C1 segment of cervical spinal cord (tissue), 14 donors: Measurements from ENCODE around the gene BASP1.
"Not testable (repeated sequence)": the region's sequence is repeated elsewhere in the genome, so short reads cannot be mapped to it uniquely, and the experiment has no call there.

Experiments used
- DNase-seq, 14 donors: peaks; one replicate each; lab custom pipeline; 2025; lab: John Stamatoyannopoulos, UW

The BASP1 gene

GRCh38 chr5:17190799-17191391 is 26.5 kb upstream of the BASP1 start:
- no peak for DNase-seq

DNA sequence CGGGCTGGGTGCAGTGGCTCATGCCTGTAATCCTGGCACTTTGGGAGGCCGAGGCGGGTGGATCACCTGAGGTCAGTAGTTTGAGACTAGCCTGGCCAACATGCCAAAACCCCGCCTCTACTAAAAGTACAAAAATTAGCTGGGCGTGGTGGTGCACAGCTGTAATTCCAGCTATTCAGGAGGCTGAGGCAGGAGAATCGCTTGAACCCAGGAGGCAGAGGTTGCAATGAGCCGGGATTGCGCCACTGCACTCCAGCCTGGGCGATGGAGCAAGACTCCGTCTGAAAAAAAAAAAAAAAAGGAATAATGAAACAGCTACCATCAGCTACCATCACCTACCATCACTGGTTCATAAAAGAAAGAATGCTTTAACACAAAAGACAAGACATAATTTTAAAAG is 25.9 kb upstream of the BASP1 start:
- not testable (repeated sequence) for DNase-seq

DNA sequence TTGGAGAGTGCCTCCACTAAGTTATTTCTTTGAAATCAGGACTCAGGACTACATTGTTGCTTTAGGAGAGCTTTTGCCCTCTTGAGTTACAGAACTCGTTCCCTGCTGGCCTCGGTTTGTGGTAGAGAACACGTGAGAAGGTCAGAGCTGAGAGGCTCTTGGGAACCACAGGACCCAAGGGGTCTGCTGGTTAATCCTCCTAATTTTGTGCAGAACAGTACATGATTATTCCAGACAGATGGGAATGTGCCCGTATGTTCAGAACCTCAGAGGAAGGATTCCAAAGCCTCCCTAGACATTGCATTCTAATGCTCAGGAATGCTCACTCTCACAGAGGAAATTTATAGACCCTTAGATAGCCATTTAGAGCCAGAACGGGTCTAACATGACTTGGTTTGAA is 25.2 kb upstream of the BASP1 start:
- DNase-seq = no peak

GRCh38 chr5:17196024-17196423 is 21.4 kb upstream of the BASP1 start:
- DNase-seq = no peak

GRCh38 chr5:17196697-17197096 is 20.7 kb upstream of the BASP1 start:
- DNase-seq = no peak

GRCh38 chr5:17203329-17204132 is 13.9 kb upstream of the BASP1 start:
- DNase-seq = peak in 4 of 14 donors; percentile 9 to 21 (median 14)

GRCh38 chr5:17204133-17204489 is 13.3 kb upstream of the BASP1 start:
- DNase-seq = no peak

DNA sequence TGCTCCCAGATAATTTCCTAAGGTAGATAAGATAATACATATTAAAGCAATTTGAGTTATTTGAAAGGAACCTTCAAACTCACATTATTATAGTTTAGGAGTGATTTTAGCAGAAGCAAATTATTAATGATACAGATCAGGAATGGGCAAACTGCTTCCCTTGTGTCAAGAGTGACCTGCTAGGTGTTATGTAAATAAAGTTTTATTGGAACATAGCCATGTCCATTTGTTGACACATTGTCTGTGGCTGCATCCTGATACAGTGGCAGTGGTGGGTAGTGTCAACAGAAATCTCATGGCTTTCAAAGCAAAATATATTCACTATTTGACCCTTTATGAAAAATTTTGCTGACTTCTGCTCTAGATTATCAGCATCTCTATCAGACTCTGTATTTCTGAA is 11.4 kb upstream of the BASP1 start:
- no peak for DNase-seq

- no peak for DNase-seq
Measured at GRCh38 chr5:17212191-17212590, 5.2 kb upstream of the BASP1 start.

DNA sequence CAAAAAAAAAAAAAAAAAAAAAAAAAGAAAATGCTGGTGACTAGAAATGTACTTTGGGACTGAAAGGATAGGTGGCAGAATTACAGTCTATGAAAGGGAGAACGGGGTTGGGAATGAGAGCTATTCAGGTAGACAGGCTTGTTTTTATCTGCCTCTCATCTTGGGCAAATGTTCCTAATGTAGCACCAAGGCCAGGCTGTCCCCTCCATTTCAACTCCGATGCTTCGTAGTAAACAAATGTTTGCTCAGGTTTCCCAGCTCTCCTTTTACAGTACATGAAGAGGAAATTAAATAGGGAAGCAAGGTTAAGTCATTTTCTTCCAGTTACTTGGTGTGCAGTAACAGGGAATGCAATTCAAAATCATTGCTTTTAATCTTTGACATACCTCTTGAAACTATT is 4.4 kb upstream of the BASP1 start:
- DNase-seq = peak in 1 of 14 donors; percentile 26

- no peak for DNase-seq
Measured at GRCh38 chr5:17213938-17214337, 3.5 kb upstream of the BASP1 start.

GRCh38 chr5:17214893-17215292 is 2.5 kb upstream of the BASP1 start:
- DNase-seq = peak in 1 of 14 donors; percentile 4

DNA sequence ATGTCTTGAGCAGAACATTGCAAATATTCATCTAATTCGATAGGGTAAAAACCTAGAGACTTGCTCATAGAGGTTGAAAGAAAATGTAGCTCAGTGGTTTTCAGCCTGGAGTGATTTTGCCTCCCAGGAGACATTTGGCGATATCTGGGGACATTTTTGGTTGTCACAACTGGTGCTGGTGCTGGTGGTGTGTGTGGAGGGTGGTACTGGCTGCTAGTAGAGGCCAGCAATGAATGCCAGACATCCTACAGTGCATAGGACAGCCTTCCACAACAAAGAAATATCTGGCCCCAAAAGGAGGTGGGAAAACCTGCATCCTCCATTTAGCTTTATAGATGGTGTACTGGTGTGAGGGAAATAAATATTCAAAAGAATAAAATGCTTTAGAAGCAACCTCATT is 2.1 kb upstream of the BASP1 start:
- no peak for DNase-seq

DNA sequence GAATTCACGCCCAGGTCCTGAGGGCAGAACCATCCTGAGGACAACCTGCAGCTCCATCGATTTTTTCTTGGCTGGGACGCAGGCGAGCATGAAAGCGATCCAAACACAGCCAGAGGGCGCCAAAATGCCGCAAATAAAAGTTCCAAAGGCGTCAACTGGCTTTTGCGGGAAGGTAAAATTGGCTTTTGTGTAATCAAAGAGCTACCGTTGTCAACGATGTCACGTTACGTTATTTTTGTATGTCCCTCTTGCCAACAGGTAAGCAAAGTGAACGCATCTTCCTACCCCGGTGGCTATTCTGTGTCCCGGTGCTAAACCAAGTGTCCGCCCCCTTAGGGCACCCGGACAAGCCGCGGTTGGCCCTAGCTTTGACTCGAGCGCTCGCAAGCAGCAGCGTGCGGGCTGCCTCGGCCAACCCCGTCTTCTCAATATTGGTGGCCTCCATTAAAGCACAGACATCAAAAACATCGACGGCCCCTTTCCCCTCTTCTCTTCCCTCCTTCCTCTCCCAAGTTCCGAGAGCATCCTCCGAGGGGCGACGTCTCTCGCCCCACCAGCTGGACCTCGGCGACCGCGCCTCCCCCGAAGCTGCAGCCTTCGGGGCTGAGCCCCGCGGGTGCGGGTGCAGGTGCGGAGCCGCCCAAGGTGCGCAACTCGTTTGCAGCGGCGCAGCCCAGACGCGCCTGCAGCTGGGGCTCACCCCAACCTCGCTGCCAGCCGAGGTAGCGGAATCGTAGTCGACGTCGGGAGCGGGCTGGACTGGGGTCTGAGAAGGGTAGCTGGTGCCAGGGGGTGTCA is 1.1 kb upstream of the BASP1 start:
- peak in 12 of 14 donors; percentile 47 to 79 (median 64) for DNase-seq

DNA sequence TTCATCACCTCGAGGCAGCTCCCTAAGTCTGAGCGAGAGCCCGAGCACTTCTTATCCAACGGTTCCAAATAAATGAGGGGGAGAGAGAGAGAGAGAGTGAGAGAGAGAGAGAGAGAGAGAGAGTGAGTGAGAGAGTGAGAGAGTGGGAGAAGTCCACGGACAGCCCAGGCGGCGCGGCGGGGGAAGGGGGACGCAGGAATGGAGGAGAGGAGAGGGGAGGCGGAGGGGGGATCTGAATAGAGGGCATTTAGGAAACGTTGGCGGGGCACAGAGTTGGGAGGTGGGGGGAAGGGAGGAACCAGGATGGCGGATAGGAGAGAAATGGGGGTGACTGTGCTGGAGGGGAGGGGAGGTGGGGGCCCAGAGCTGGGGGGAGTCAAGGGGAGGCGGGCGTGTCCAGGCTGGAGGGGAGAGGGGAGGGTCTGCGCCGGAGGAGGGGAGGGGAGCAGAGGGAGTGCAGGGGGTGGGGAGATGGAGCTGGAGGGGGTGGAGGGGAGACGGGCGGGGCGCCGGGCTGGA is 398 bp upstream of the BASP1 start:
- DNase-seq = peak in 4 of 14 donors; percentile 39 to 68 (median 53)

GRCh38 chr5:17218353-17219005 is 1.0 kb downstream of the BASP1 start:
- peak in 3 of 14 donors; percentile 35 to 84 (median 40) for DNase-seq

DNA sequence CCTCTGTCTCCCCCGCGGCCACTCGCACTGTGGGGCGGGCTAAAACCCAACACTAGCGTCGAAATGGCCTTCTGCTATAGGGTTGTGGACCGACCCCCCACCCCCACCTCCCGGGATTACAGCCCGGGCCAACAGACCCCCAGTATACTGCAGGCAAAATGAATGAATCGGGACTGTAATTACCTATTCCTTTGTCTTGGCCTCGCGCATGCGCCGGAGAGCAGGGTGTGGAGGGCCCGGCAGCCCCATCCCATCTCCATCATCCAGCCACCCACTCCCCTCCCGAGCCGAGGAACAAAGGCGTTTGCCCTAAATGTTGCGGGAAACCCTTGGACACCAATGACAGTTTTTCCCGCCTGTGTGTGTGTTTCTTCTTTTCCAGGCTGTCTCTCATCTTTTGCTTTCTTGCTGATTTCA is 1.6 kb downstream of the BASP1 start:
- DNase-seq = peak in 4 of 14 donors; percentile 18 to 84 (median 40)

GRCh38 chr5:17219469-17219868 is 2.0 kb downstream of the BASP1 start:
- peak in 1 of 14 donors; percentile 64 for DNase-seq

- DNase-seq = no peak
Measured at GRCh38 chr5:17219992-17220391, 2.6 kb downstream of the BASP1 start.

DNA sequence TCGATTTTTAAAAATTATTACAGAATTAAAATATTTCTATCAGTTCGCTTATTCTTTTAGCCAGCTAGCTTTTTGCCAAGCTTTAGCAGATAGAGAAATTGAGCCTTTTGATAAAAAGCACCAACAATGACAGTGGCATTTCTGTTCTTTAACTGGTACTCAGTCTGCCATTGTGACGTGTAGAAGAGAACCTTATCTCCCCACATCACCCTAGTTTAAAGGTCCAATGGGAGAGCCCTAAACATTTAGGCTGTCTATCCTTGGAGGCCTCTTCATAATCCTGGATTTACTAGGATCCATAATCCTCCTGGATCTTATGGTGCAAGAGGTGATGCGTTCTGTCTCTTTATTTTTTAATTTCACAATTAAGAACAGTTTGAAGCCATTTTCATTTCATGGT is 3.0 kb downstream of the BASP1 start:
- no peak for DNase-seq

GRCh38 chr5:17221843-17222636 is 4.6 kb downstream of the BASP1 start:
- no peak for DNase-seq
